Tibial nerve (tissue), 3 donors: ENCODE data around the gene ARHGAP1.

Source experiments
- CTCF ChIP-seq, 5 experiments: fragments of 200-600 bp in 3 of 5; fragments of 450-650 bp in 2 of 5; sonication (generic) in 3 of 5; IDR thresholded peaks; one replicate each; pipeline ENCODE4 v1.5.1; 2016 to 2019; ENCODE audit warnings: antibody characterized with exemption in 5 of 5, mild to moderate bottlenecking in 3 of 5, moderate library complexity in 2 of 5
- POLR2A ChIP-seq, 2 donors: fragments of 450-650 bp; IDR thresholded peaks; one replicate each; pipeline ENCODE4 v1.6.1; 2017; ENCODE audit warnings: antibody characterized with exemption in 2 of 2, mild to moderate bottlenecking in 2 of 2, moderate library complexity in 2 of 2

GRCh38 chr11:46641639-46642038 lies 58.8 kb downstream of the ARHGAP1 start:
- TF ChIP-seq CTCF (IDR thresholded peaks at IDR 0.05): no peak
- TF ChIP-seq POLR2A (IDR thresholded peaks at IDR 0.05): no peak
